ENCODE measurements around the gene RAB15.

Gene RAB15

DNA sequence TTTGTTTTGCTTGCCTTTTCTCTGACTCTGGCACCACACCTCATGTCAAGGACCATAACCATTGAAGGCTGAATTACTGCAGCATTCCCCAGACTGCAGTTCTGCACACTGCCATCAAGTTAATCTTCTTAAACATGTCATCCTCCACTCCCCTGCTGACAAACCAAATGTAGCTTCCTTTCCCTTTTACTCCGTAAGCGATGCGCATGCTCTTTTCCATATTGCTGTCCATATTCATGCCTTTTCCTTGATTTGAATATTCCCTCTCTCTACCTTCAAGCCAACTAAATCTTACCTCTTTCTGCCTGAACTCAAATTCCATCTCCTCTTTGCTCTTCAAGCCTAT, 43.1 kb downstream of the RAB15 start:
- TF ChIP-seq, protein P1, sequence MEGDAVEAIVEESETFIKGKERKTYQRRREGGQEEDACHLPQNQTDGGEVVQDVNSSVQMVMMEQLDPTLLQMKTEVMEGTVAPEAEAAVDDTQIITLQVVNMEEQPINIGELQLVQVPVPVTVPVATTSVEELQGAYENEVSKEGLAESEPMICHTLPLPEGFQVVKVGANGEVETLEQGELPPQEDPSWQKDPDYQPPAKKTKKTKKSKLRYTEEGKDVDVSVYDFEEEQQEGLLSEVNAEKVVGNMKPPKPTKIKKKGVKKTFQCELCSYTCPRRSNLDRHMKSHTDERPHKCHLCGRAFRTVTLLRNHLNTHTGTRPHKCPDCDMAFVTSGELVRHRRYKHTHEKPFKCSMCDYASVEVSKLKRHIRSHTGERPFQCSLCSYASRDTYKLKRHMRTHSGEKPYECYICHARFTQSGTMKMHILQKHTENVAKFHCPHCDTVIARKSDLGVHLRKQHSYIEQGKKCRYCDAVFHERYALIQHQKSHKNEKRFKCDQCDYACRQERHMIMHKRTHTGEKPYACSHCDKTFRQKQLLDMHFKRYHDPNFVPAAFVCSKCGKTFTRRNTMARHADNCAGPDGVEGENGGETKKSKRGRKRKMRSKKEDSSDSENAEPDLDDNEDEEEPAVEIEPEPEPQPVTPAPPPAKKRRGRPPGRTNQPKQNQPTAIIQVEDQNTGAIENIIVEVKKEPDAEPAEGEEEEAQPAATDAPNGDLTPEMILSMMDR (IDR thresholded peaks at IDR 0.05; ENCODE audit: low read depth, low read length, missing control alignments), result no peak
- no peak for DNase-seq (ENCODE audit: low read depth)
- H3K4me3 ChIP-seq (ENCODE audit: low read depth, low read length), result no peak overlapping the region
- in situ Hi-C loops (cut with HindIII; ENCODE audit: low sequenced_read_pairs), result no loop called here

DNA sequence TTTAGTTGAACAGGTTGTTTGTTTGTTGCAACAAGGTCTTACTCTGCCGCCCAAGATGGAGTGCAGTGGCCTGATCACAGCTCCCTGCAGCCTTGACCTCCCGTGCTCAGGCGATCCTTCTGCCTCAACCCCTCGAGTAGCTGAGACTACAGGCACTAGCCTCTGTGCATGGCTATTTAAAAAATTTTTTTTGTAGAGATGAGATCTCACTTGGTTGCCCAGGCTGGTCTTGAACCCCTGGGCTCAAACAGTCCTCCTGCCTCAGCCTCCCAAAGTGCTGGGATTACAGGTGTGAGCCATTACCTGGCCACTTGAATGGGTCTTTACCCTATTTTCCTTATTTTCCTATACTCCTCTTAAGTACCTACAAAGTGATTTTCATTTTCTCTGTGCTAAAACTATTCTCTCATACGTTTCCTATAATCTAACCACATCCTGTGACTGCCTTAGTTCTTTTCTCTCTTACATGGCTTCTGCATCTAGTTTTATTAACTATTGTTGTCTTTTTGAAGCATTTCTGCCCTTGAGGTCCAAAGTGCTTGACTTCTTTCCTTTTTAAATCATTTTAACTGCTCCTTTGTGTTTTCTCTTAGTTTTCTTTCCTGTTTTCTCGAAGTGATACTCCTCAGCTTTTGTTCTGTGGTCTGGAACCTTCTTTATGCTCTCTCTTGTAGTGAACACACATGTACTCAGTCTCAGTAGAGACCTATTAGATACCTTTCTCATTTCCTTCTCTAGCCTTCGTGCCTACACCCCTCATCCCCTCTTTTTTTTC, 43.7 kb downstream of the RAB15 start:
- in situ Hi-C loops (cut with HindIII; ENCODE audit: low sequenced_read_pairs), result no loop called here
- TF ChIP-seq, protein P1 (IDR thresholded peaks at IDR 0.05; ENCODE audit: low read depth, low read length, missing control alignments), result no peak
- no peak for DNase-seq (ENCODE audit: low read depth)
- no peak overlapping the region for H3K4me3 ChIP-seq (ENCODE audit: low read depth, low read length)

DNA sequence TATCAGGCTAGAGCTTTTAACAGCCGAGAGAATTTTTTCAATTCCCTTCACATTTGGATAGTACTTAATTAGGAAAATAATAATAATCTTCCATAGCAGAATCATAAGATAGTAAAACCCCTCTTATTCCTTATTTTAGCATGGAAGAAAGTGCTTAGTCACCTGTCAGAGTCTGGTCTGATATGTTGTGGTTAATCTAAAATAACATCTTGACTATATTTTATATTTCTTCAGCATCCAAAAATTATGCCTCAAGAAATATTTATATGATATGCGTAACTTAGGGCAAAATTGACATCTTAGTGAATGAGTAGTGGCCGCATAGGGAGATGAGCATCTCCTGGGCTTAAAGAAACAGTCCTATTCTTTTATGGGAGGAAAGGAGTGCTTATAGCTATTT, 45.1 kb downstream of the RAB15 start:
- TF ChIP-seq, protein P1 (IDR thresholded peaks at IDR 0.05; ENCODE audit: low read depth, low read length, missing control alignments), result no peak
- in situ Hi-C loops (cut with HindIII; ENCODE audit: low sequenced_read_pairs), result no loop called here
- DNase-seq (ENCODE audit: low read depth), result no peak
- no peak overlapping the region for H3K4me3 ChIP-seq (ENCODE audit: low read depth, low read length)

GRCh38 chr14:64926398-64926995, 45.6 kb downstream of the RAB15 start:
- in situ Hi-C loops (cut with HindIII; ENCODE audit: low sequenced_read_pairs), result no loop called here
- TF ChIP-seq, protein P1 (IDR thresholded peaks at IDR 0.05; ENCODE audit: low read depth, low read length, missing control alignments), result no peak
- no peak for DNase-seq (ENCODE audit: low read depth)
- no peak overlapping the region for H3K4me3 ChIP-seq (ENCODE audit: low read depth, low read length)

- TF ChIP-seq, protein P1 (IDR thresholded peaks at IDR 0.05; ENCODE audit: low read depth, low read length, missing control alignments), result no peak
- no peak overlapping the region for H3K4me3 ChIP-seq (ENCODE audit: low read depth, low read length)
- DNase-seq (ENCODE audit: low read depth), result no peak
- in situ Hi-C loops (cut with HindIII; ENCODE audit: low sequenced_read_pairs), result loop anchor here (5.0 kb wide), 1 partner anchor 64 kb away; the partner anchor contains the start of gene FNTB
Measured at GRCh38 chr14:64923015-64923414, 49.1 kb downstream of the RAB15 start.

GRCh38 chr14:64920465-64920864, 51.7 kb downstream of the RAB15 start:
- in situ Hi-C loops (cut with HindIII; ENCODE audit: low sequenced_read_pairs), result loop anchor here (5.0 kb wide), 1 partner anchor 67 kb away; the partner anchor contains the start of gene FNTB
- TF ChIP-seq, protein P1 (IDR thresholded peaks at IDR 0.05; ENCODE audit: low read depth, low read length, missing control alignments), result no peak
- no peak for DNase-seq (ENCODE audit: low read depth)
- no peak overlapping the region for H3K4me3 ChIP-seq (ENCODE audit: low read depth, low read length)
